K562 (cell line): ENCODE results near the gene AGT. TPM values are rescaled to one million over a fixed set of nuclear protein-coding genes. Genes with fewer than 3 reads are reported as not detected.

Source experiments
- CBFA2T3 ChIP-seq: fragments of 450-650 bp; IDR thresholded peaks from 2 replicates; pipeline ENCODE4 v1.6.1; 2017
- ELK1 ChIP-seq: sonication (generic); formaldehyde crosslinking; IDR thresholded peaks from 2 replicates; pipeline ENCODE4 v1.8.1; 2022; ENCODE audit warnings: missing genetic modification reagents
- FOS ChIP-seq: IDR thresholded peaks from 3 replicates; pipeline ENCODE4 v1.6.1; 2011; ENCODE audit not compliant: insufficient read length; ENCODE audit errors: extremely low read depth
- HBP1 ChIP-seq: fragments of 450-650 bp; formaldehyde crosslinking; IDR thresholded peaks from 2 replicates; pipeline ENCODE4 v1.4.0; 2022; ENCODE audit warnings: missing genetic modification characterization
- HMG20B ChIP-seq: fragments of 250-450 bp; sonication (Bioruptor Pico); IDR thresholded peaks from 2 replicates; pipeline ENCODE4 v1.5.0; 2021; ENCODE audit warnings: mild to moderate bottlenecking
- JUND ChIP-seq, 2 experiments: IDR thresholded peaks; 2 replicates in 1 of 2; 3 replicates in 1 of 2; pipeline ENCODE4 v1.6.1; 2011; ENCODE audit warnings: borderline replicate concordance in 2 of 2, low read depth in 2 of 2, low read length in 2 of 2, improper control_type of control experiment in 1 of 2, missing biosample characterization in 1 of 2, missing genetic modification characterization in 1 of 2, missing genetic modification reagents in 1 of 2
- KAT8 ChIP-seq: fragments of 450-650 bp; IDR thresholded peaks from 2 replicates; pipeline ENCODE4 v1.6.1; 2016; ENCODE audit warnings: low read depth, mild to moderate bottlenecking
- NCOA6 ChIP-seq: fragments of 450-650 bp; IDR thresholded peaks from 2 replicates; pipeline ENCODE4 v1.6.1; 2017; ENCODE audit warnings: mild to moderate bottlenecking
- TAF15 ChIP-seq: fragments of 200-400 bp; formaldehyde crosslinking; IDR thresholded peaks from 2 replicates; pipeline ENCODE4 v1.6.1; 2017; ENCODE audit warnings: mild to moderate bottlenecking, low read depth, low read length, moderate library complexity
- TEAD4 ChIP-seq, 2 experiments: sonication (generic) in 1 of 2; formaldehyde crosslinking in 1 of 2; IDR thresholded peaks; 2 replicates each; pipeline versions ENCODE4 v1.6.1 to v1.8.0; 2012 to 2022; ENCODE audit warnings: borderline replicate concordance in 1 of 2, inconsistent platforms in 1 of 2, low read length in 1 of 2, mild to moderate bottlenecking in 1 of 2, missing genetic modification reagents in 1 of 2
- THAP12 ChIP-seq: fragments of 250-450 bp; sonication (Bioruptor Pico); IDR thresholded peaks from 2 replicates; pipeline ENCODE4 v1.9.0; 2021; ENCODE audit warnings: mild to moderate bottlenecking, inconsistent platforms
- U2AF2 ChIP-seq: fragments of 200-400 bp; formaldehyde crosslinking; optimal IDR thresholded peaks from 2 replicates; pipeline ENCODE3; 2017; ENCODE audit warnings: low read depth, mild to moderate bottlenecking, low read length
- ZC3H4 ChIP-seq: sonication (generic); formaldehyde crosslinking; IDR thresholded peaks from 2 replicates; pipeline ENCODE4 v1.9.0; 2021; ENCODE audit warnings: missing genetic modification reagents, borderline replicate concordance
- ZNF445 ChIP-seq: fragments of 250-450 bp; sonication (Bioruptor Pico); IDR thresholded peaks from 2 replicates; pipeline ENCODE4 v1.4.0; 2020; ENCODE audit warnings: low read depth, mild to moderate bottlenecking, moderate library complexity
- ZNF583 ChIP-seq: fragments of 250-450 bp; sonication (Bioruptor Pico); IDR thresholded peaks from 2 replicates; pipeline ENCODE4 v1.4.0; 2020
- polyA plus RNA-seq, 8 experiments: library from polyadenylated mRNA; depleted of rRNA in 4 of 8; stranded (reverse) in 5 of 8; unstranded in 3 of 8; fragments of >200 nt; fragmentation: Nextera tagmentation in 2 of 8; fragmentation: Illumina TruSeq in 1 of 8; extraction: Ambion mirVana in 2 of 8; extraction: Trizol in 1 of 8; gene quantifications; 2 replicates each; pipeline versions ENCODE4 v1.2.1 to v1.2.3, GENCODE V29; 2011 to 2014; ENCODE audit warnings: inconsistent platforms in 1 of 8, missing spikeins in 1 of 8
- total RNA-seq, 7 experiments: library from RNA; depleted of rRNA in 6 of 7; stranded (reverse); fragments of >200 nt in 6 of 7; fragmentation: Illumina TruSeq in 2 of 7; extraction: Trizol in 2 of 7; gene quantifications; 2 replicates each; pipeline versions ENCODE4 v1.2.1 to v1.2.3, GENCODE V29; 2011 to 2021; ENCODE audit warnings: low replicate concordance in 1 of 7
- TF ChIP-seq, protein P1 (sequence below): fragments of 200-800 bp; sonication (Bioruptor generic); IDR thresholded peaks from 2 replicates; pipeline ENCODE4 v1.6.1; 2017; ENCODE audit warnings: missing genetic modification characterization, missing compliant biosample characterization
- TF ChIP-seq, protein P2 (sequence below), 2 experiments: fragments of 450-650 bp in 1 of 2; IDR thresholded peaks; 2 replicates each; pipeline ENCODE4 v1.6.1; 2011 to 2017; ENCODE audit warnings: low read depth in 2 of 2, antibody characterized with exemption in 1 of 2, borderline replicate concordance in 1 of 2, low read length in 1 of 2, mild to moderate bottlenecking in 1 of 2, mixed read lengths in 1 of 2; ENCODE audit not compliant: control insufficient read depth in 1 of 2

The AGT gene
- total and polyA plus RNA-seq, 9 of the 15 experiments (the other 6 are each of a cell fraction or from before 2014, with no cell fraction given) = 0.40 TPM; not detected in 8

- TF ChIP-seq TEAD4 (IDR thresholded peaks at IDR 0.05; ENCODE audit: low read length) (peak; percentile 65), TEAD4 (CRISPR knock-in tag; IDR thresholded peaks at IDR 0.05; ENCODE audit: borderline replicate concordance) (no peak), TAF15 (no peak), ZNF445 (CRISPR knock-in tag) (no peak), HBP1 (CRISPR knock-in tag) (no peak), FOS (no peak), ELK1 (CRISPR knock-in tag) (no peak), U2AF2 (no peak), ZC3H4 (no peak), NCOA6 (no peak), JUND (IDR thresholded peaks at IDR 0.05; ENCODE audit: borderline replicate concordance, low read depth, low read length) (no peak), JUND (tag; IDR thresholded peaks at IDR 0.05; ENCODE audit: borderline replicate concordance, low read depth, low read length) (no peak), KAT8 (no peak), CBFA2T3 (peak; percentile 65), ZNF583 (no peak), THAP12 (no peak), HMG20B (CRISPR knock-in tag) (no peak)
- TF ChIP-seq, protein P1, sequence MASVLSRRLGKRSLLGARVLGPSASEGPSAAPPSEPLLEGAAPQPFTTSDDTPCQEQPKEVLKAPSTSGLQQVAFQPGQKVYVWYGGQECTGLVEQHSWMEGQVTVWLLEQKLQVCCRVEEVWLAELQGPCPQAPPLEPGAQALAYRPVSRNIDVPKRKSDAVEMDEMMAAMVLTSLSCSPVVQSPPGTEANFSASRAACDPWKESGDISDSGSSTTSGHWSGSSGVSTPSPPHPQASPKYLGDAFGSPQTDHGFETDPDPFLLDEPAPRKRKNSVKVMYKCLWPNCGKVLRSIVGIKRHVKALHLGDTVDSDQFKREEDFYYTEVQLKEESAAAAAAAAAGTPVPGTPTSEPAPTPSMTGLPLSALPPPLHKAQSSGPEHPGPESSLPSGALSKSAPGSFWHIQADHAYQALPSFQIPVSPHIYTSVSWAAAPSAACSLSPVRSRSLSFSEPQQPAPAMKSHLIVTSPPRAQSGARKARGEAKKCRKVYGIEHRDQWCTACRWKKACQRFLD (CRISPR knock-in tag) = 0 out of 2 replicates have a peak, but pooled peaks have one; percentile 38
- TF ChIP-seq, protein P2, sequence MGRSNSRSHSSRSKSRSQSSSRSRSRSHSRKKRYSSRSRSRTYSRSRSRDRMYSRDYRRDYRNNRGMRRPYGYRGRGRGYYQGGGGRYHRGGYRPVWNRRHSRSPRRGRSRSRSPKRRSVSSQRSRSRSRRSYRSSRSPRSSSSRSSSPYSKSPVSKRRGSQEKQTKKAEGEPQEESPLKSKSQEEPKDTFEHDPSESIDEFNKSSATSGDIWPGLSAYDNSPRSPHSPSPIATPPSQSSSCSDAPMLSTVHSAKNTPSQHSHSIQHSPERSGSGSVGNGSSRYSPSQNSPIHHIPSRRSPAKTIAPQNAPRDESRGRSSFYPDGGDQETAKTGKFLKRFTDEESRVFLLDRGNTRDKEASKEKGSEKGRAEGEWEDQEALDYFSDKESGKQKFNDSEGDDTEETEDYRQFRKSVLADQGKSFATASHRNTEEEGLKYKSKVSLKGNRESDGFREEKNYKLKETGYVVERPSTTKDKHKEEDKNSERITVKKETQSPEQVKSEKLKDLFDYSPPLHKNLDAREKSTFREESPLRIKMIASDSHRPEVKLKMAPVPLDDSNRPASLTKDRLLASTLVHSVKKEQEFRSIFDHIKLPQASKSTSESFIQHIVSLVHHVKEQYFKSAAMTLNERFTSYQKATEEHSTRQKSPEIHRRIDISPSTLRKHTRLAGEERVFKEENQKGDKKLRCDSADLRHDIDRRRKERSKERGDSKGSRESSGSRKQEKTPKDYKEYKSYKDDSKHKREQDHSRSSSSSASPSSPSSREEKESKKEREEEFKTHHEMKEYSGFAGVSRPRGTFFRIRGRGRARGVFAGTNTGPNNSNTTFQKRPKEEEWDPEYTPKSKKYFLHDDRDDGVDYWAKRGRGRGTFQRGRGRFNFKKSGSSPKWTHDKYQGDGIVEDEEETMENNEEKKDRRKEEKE (IDR thresholded peaks at IDR 0.05; ENCODE audit: borderline replicate concordance in 1 of 2, control insufficient read depth in 1 of 2, low read depth in 2 of 2, low read length in 1 of 2) = no peak
Observed at GRCh38 chr1:230758709-230759368, 44.9 kb upstream of the AGT start (continued).
